Endothelial cell of umbilical vein (primary cell): ENCODE results near the gene TANGO6. TPM values are rescaled to one million over a fixed set of nuclear protein-coding genes. Genes with fewer than 3 reads are reported as not detected.

Experiments used
- BruUV-seq: library from RNA; stranded (reverse); fragments of 400-500 nt; replicated peaks from 2 replicates; lab custom pipeline; 2021; lab: Mats Ljungman, UMichigan
- CTCF ChIA-PET: fragments of 300-600, 350-600 bp; sonication (Branson Sonifier 250); formaldehyde crosslinking; loops from one replicate; lab custom pipeline; 2021; ENCODE audit warnings: antibody characterized with exemption, inconsistent platforms; lab: Charles Lee
- POLR2A ChIA-PET: fragments of 300-600, 350-600 bp; sonication (Branson Sonifier 250); formaldehyde crosslinking; loops from one replicate; lab custom pipeline; 2021; ENCODE audit warnings: antibody characterized with exemption, inconsistent platforms; lab: Charles Lee
- DNase-seq: peaks from one replicate; pipeline ENCODE4 v3.0.0-alpha.2; 2011; ENCODE audit warnings: low read depth, low spot score
- FAIRE-seq: peaks from 2 replicates; lab custom pipeline; 2011; peaks lifted over from hg19 to GRCh38; lab: Jason Lieb, UNC
- H2AFZ ChIP-seq: 2 replicates; pipeline ENCODE4 v1.6.0; 2012; ENCODE audit warnings: low read depth, low read length, control low read depth, inconsistent platforms
- H3K27ac ChIP-seq: 2 replicates; pipeline ENCODE4 v1.5.1; 2011; ENCODE audit warnings: low read depth, mild to moderate bottlenecking, control low read depth, low read length, moderate library complexity; ENCODE audit not compliant: insufficient read depth
- H3K27me3 ChIP-seq, 2 experiments: 2 replicates each; pipeline versions ENCODE4 v1.6.0 to v1.6.1; 2011; ENCODE audit warnings: low read length in 2 of 2, mixed read lengths in 1 of 2; ENCODE audit not compliant: control insufficient read depth in 2 of 2, insufficient read depth in 2 of 2
- H3K36me3 ChIP-seq, 2 experiments: 2 replicates in 1 of 2; 3 replicates in 1 of 2; pipeline ENCODE4 v1.5.1; 2011; ENCODE audit warnings: low read length in 2 of 2, mild to moderate bottlenecking in 1 of 2, moderate library complexity in 1 of 2; ENCODE audit not compliant: control insufficient read depth in 2 of 2, insufficient read depth in 2 of 2; ENCODE audit errors: extremely low read depth in 1 of 2
- H3K4me1 ChIP-seq: 3 replicates; pipeline ENCODE4 v1.5.1; 2011; ENCODE audit warnings: mild to moderate bottlenecking, low read length; ENCODE audit not compliant: control insufficient read depth, insufficient read depth; ENCODE audit errors: extremely low read depth
- H3K4me2 ChIP-seq: 2 replicates; pipeline ENCODE4 v1.6.1; 2011; ENCODE audit warnings: low read length, control low read depth, mixed read lengths; ENCODE audit not compliant: insufficient read depth
- H3K4me3 ChIP-seq, 3 experiments: fragments of 200-600 bp in 1 of 3; sonication (generic), shearing (Covaris generic) in 1 of 3; replicated peaks in 1 of 3; 2 replicates each; pipeline ENCODE4 v1.5.1; 2011 to 2016; ENCODE audit warnings: control low read depth in 3 of 3, low read length in 3 of 3, mild to moderate bottlenecking in 2 of 3, inconsistent platforms in 1 of 3, low read depth in 1 of 3, moderate library complexity in 1 of 3; ENCODE audit not compliant: insufficient read depth in 1 of 3
- H3K79me2 ChIP-seq: 2 replicates; pipeline ENCODE4 v1.6.0; 2012; ENCODE audit warnings: low read length, inconsistent platforms; ENCODE audit not compliant: control insufficient read depth, insufficient read depth
- H3K9ac ChIP-seq: replicated peaks from 2 replicates; pipeline ENCODE3; 2011; ENCODE audit warnings: low read length, control low read depth; ENCODE audit not compliant: insufficient read depth; ENCODE audit errors: extremely low read depth
- H3K9me1 ChIP-seq: replicated peaks from 3 replicates; pipeline ENCODE4 v1.6.0; 2011; ENCODE audit warnings: mild to moderate bottlenecking, low read length; ENCODE audit not compliant: control insufficient read depth, insufficient read depth; ENCODE audit errors: extremely low read depth
- H3K9me3 ChIP-seq: replicated peaks from 2 replicates; pipeline ENCODE4 v1.5.1; 2012; ENCODE audit warnings: low read length, inconsistent platforms; ENCODE audit not compliant: control insufficient read depth, insufficient read depth
- H4K20me1 ChIP-seq: replicated peaks from 2 replicates; pipeline ENCODE3; 2011; ENCODE audit warnings: mild to moderate bottlenecking, low read length; ENCODE audit not compliant: control insufficient read depth, insufficient read depth; ENCODE audit errors: extremely low read depth
- EZH2 ChIP-seq: IDR thresholded peaks from 2 replicates; pipeline ENCODE4 v1.6.1; 2012; ENCODE audit warnings: borderline replicate concordance, low read depth, mild to moderate bottlenecking, moderate library complexity, low read length, inconsistent platforms; ENCODE audit not compliant: severe bottlenecking
- FOS ChIP-seq: IDR thresholded peaks from 2 replicates; pipeline ENCODE4 v1.6.1; 2011; ENCODE audit warnings: mild to moderate bottlenecking, low read length, moderate library complexity, borderline replicate concordance; ENCODE audit not compliant: insufficient read depth
- GATA2 ChIP-seq: IDR thresholded peaks from 2 replicates; pipeline ENCODE4 v1.7.0; 2011; ENCODE audit warnings: low read depth, mild to moderate bottlenecking, moderate library complexity, mixed read lengths, low read length; ENCODE audit not compliant: insufficient read length, insufficient read depth
- JUN ChIP-seq: IDR thresholded peaks from 2 replicates; pipeline ENCODE4 v1.6.1; 2011; ENCODE audit warnings: borderline replicate concordance, low read depth; ENCODE audit not compliant: insufficient read length, insufficient read depth
- MAX ChIP-seq: IDR thresholded peaks from 2 replicates; pipeline ENCODE4 v1.6.1; 2011; ENCODE audit not compliant: insufficient read depth, insufficient read length
- MYC ChIP-seq: IDR thresholded peaks from one replicate; pipeline ENCODE4 v1.6.1; 2011; ENCODE audit warnings: mild to moderate bottlenecking, low read depth, low read length
- POLR2A ChIP-seq: IDR thresholded peaks from 2 replicates; pipeline ENCODE4 v1.6.1; 2012; ENCODE audit warnings: low read depth, mild to moderate bottlenecking, control low read depth, low read length
- POLR2AphosphoS5 ChIP-seq: IDR thresholded peaks from 2 replicates; pipeline ENCODE4 v1.6.1; 2012; ENCODE audit warnings: low read depth, mild to moderate bottlenecking, control low read depth, low read length, moderate library complexity; ENCODE audit not compliant: insufficient read depth
- dilution Hi-C: fragments of 300-500 bp; cut with MboI; formaldehyde crosslinking; loops from one replicate; pipeline ENCODE4 v1.15.0; 2019; ENCODE audit warnings: low sequenced_read_pairs; ENCODE audit not compliant: extremely low pct_ligation_motif_present
- intact Hi-C: fragments of 100-400 bp; cut with micrococcal nuclease; formaldehyde crosslinking; loops from one replicate; pipeline ENCODE4 v1.10.0; 2022
- polyA plus RNA-seq, 4 experiments: library from polyadenylated mRNA; depleted of rRNA in 3 of 4; stranded (reverse) in 3 of 4; unstranded in 1 of 4; fragments of >200 nt; gene quantifications; 2 replicates each; pipeline versions ENCODE4 v1.2.1 to v1.2.3, GENCODE V29; 2011 to 2012; ENCODE audit warnings: missing spikeins in 1 of 4
- total RNA-seq: library from RNA; stranded (reverse); gene quantifications from 2 replicates; pipeline ENCODE4 v1.2.3, GENCODE V29; 2021
- TF ChIP-seq, protein P1 (sequence below), 2 donors: IDR thresholded peaks; 1 replicate in 1 of 2; 2 replicates in 1 of 2; pipeline ENCODE4 v1.5.1; 2011; ENCODE audit warnings: low read length in 2 of 2, mild to moderate bottlenecking in 2 of 2, moderate library complexity in 2 of 2, control low read depth in 1 of 2, inconsistent platforms in 1 of 2, low read depth in 1 of 2; ENCODE audit not compliant: insufficient read depth in 1 of 2; ENCODE audit errors: extremely low read depth in 1 of 2

The TANGO6 gene
- total and polyA plus RNA-seq, 2 donors (not counting 3 experiments of a cell fraction or from before 2014, with no cell fraction given): 6.7 to 21.2 TPM

DNA sequence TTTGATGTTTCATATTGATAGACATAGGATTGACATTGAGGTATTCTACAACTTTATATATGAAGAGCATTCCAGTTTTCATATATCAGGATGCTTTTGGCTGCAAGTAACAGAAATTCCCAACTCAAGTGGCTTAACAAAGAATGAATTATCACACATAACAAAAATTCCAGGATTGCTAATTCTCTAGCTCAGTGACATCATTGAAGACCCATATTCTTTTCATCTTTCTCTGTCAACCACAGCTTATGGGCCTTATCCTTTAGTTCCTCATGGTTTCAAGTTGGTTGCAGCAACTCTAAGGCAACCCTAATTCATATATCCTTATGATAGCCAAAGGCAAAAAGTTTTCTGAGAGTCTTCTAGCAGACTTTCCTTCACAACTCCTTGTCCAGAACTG is 170.7 kb downstream of the TANGO6 start:
- Histone ChIP-seq H3K27me3 (no peaks in the 10 kb centered on the region), H3K4me1 (peaks cover 18% of the 10 kb centered on the region), H3K27ac (no peak overlapping the region), H3K9ac (no peak overlapping the region), H2AFZ (no peak overlapping the region), H4K20me1 (no peaks in the 10 kb centered on the region), H3K4me3 (no peak overlapping the region), H3K9me1 (no peaks in the 10 kb centered on the region), H3K4me2 (no peak overlapping the region), H3K79me2 (no peaks in the 10 kb centered on the region), H3K36me3 (no peaks in the 10 kb centered on the region), H3K9me3 (no peaks in the 10 kb centered on the region)
- DNase-seq: no peak
- FAIRE-seq: no peak
- intact Hi-C loops: no loop called here
- no TSS peak for BruUV-seq
- TF ChIP-seq GATA2 (no peak), FOS (no peak)
- CTCF ChIA-PET: interaction anchor here (0.7 kb wide), 1 partner anchor 582 kb away, joined by 3 read pairs; no protein-coding TSS in a partner anchor
- dilution Hi-C loops: no loop called here
- POLR2A ChIA-PET: no interaction called here

DNA sequence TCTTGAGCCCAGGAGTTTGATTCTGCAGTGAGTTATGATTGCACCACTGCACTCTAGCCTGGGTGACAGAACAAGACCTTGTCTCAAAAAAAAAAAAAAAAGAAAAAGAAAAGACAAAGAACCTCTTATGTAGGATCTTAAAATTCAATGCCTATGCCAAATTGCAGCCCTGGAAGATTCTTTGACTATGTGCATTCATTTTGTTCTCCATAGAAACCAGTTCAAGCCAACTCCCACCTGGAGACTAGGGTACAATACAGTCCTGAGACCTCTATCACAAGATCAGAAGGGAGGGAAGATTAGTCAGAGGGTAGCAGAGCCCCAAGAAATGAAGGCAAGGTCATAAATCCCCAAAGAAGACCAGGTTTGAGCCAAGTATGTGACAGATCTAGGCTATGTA is 171.5 kb downstream of the TANGO6 start:
- Histone ChIP-seq H3K4me2 (no peak overlapping the region), H3K9me3 (no peaks in the 10 kb centered on the region), H3K9ac (no peak overlapping the region), H3K4me1 (peaks cover 26% of the 10 kb centered on the region), H3K4me3 (no peak overlapping the region), H3K9me1 (no peaks in the 10 kb centered on the region), H3K27me3 (no peaks in the 10 kb centered on the region), H3K79me2 (no peaks in the 10 kb centered on the region), H4K20me1 (no peaks in the 10 kb centered on the region), H3K36me3 (no peaks in the 10 kb centered on the region), H2AFZ (no peak overlapping the region), H3K27ac (no peak overlapping the region)
- TF ChIP-seq EZH2: no peak
- TF ChIP-seq POLR2A: no peak
- TF ChIP-seq, protein P1, sequence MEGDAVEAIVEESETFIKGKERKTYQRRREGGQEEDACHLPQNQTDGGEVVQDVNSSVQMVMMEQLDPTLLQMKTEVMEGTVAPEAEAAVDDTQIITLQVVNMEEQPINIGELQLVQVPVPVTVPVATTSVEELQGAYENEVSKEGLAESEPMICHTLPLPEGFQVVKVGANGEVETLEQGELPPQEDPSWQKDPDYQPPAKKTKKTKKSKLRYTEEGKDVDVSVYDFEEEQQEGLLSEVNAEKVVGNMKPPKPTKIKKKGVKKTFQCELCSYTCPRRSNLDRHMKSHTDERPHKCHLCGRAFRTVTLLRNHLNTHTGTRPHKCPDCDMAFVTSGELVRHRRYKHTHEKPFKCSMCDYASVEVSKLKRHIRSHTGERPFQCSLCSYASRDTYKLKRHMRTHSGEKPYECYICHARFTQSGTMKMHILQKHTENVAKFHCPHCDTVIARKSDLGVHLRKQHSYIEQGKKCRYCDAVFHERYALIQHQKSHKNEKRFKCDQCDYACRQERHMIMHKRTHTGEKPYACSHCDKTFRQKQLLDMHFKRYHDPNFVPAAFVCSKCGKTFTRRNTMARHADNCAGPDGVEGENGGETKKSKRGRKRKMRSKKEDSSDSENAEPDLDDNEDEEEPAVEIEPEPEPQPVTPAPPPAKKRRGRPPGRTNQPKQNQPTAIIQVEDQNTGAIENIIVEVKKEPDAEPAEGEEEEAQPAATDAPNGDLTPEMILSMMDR (IDR thresholded peaks at IDR 0.05; ENCODE audit: extremely low read depth in 1 of 2, insufficient read depth in 1 of 2, low read depth in 1 of 2, low read length in 2 of 2): no peak
- no peak for TF ChIP-seq MYC
- TF ChIP-seq FOS: no peak
- TF ChIP-seq GATA2: no peak
- no peak for TF ChIP-seq POLR2AphosphoS5
- TF ChIP-seq MAX: no peak
- no peak for TF ChIP-seq JUN
- DNase-seq: no peak
- POLR2A ChIA-PET: no interaction called here
- dilution Hi-C loops (no loop called here), intact Hi-C loops (no loop called here)
- no TSS peak for BruUV-seq
- CTCF ChIA-PET: interaction anchor here (1.0 kb wide), 1 partner anchor 113 kb away, joined by 3 read pairs; no protein-coding TSS in a partner anchor
- no peak for FAIRE-seq
